ENCODE results near the gene HTRA1.

Gene HTRA1

DNA sequence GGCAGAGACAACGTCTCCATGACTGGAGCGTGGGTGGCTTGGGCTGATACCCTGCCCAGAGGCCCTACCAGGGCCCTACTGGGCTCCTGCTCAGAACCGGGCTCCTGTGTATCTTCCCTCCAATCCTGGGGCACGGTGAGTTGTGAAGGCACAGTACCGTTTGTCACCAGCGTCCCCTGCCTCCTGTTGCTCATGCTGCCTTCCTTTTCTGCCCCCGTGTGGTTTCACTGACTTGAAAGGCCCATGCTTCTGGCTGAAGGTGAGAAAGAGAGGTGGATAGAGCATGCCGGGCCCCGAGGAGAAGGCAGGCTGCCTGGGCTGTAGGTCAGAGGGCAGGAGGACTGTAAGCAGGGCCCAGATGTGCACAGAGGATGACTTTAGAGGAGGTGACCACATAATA lies 90.1 kb downstream of the HTRA1 start:
- no peak overlapping the region for H3K4me3 ChIP-seq (ENCODE audit: low read length in 2 of 2)

DNA sequence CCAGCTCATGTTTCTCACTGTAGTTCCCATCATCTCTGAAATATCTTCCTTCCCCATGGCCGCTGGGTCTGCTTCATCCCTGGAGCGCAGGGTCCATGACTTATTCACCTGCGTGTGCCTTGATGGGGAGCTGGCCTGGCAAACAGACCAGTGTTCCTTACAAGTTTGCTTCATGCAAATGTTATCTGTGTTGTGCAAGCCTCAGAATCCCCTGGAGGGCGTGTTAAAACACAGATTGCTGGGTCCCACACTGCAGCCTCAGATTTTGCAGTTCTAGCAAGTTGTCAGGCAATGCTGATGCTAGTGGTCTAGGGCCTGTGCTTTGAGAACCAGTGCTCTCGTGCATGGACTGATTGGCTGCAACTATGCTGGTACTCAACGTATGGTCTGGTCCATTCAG lies 92.0 kb downstream of the HTRA1 start:
- no peak overlapping the region for H3K4ac ChIP-seq (ENCODE audit: low read length)
- H2BK5ac ChIP-seq (ENCODE audit: low read length), result no peak overlapping the region
- H3K36me3 ChIP-seq (replicated peaks in 1 of 2; ENCODE audit: control insufficient read depth in 2 of 2, insufficient read depth in 2 of 2, low read length in 2 of 2), result no peaks in the 10 kb centered on the region
- peaks cover 0 to 14% (median 0%) of the 10 kb centered on the region in 3 experiments for H3K27me3 ChIP-seq (ENCODE audit: control insufficient read depth in 3 of 3, insufficient read depth in 3 of 3, low read depth in 1 of 3, low read length in 3 of 3)
- H2AK5ac ChIP-seq (ENCODE audit: low read depth, low read length), result no peak overlapping the region
- H3K4me1 ChIP-seq (ENCODE audit: control insufficient read depth in 2 of 2, insufficient read depth in 1 of 2, low read depth in 1 of 2, low read length in 2 of 2), result peaks cover 0 to 3% of the 10 kb centered on the region in 2 donors
- no peak overlapping the region for H3K27ac ChIP-seq (replicated peaks; ENCODE audit: low read length)
- H2AFZ ChIP-seq (ENCODE audit: low read length), result no peak overlapping the region
- H3K4me3 ChIP-seq (ENCODE audit: low read length in 2 of 2), result no peak overlapping the region
- H4K91ac ChIP-seq (ENCODE audit: low read depth, low read length, poor library complexity), result no peak overlapping the region
- H2BK12ac ChIP-seq (ENCODE audit: low read length), result no peak overlapping the region
- no peaks in the 10 kb centered on the region for H3K79me1 ChIP-seq (ENCODE audit: low read depth, low read length)
- H4K8ac ChIP-seq (ENCODE audit: low read depth, low read length), result no peak overlapping the region
- H2BK15ac ChIP-seq (ENCODE audit: low read length), result no peak overlapping the region
- DNase-seq (ENCODE audit: low spot score), result no peak
- no peak overlapping the region for H3K14ac ChIP-seq (ENCODE audit: low read length)
- no peak overlapping the region for H3K9ac ChIP-seq (ENCODE audit: low read depth, low read length, poor library complexity)
- no CpG with 5 or more reads among the region's 6 CpGs for WGBS, 2 donors (ENCODE audit: extremely low coverage in 2 of 2, insufficient read length in 2 of 2, insufficient replicate concordance in 1 of 2)
- H3K23ac ChIP-seq (ENCODE audit: low read depth, low read length, poor library complexity), result no peak overlapping the region
- H2BK120ac ChIP-seq (ENCODE audit: low read depth, low read length), result no peak overlapping the region
- no peaks in the 10 kb centered on the region for H3K9me3 ChIP-seq (replicated peaks in 1 of 2; ENCODE audit: control insufficient read depth in 2 of 2, insufficient read depth in 1 of 2, low read depth in 1 of 2, low read length in 2 of 2)
- no peak overlapping the region for H3K18ac ChIP-seq (ENCODE audit: low read length)
- H3K4me2 ChIP-seq (ENCODE audit: insufficient read depth, low read length, poor library complexity, severe bottlenecking), result no peak overlapping the region

More for the DNA sequence above, 90.1 kb downstream of the HTRA1 start:
- Histone ChIP-seq H2BK15ac (ENCODE audit: low read length) (peak overlapping the region; percentile 39), H3K9me3 (replicated peaks in 1 of 2; ENCODE audit: control insufficient read depth in 2 of 2, insufficient read depth in 1 of 2, low read depth in 1 of 2, low read length in 2 of 2) (no peaks in the 10 kb centered on the region), H3K14ac (ENCODE audit: low read length) (no peak overlapping the region), H3K36me3 (replicated peaks in 1 of 2; ENCODE audit: control insufficient read depth in 2 of 2, insufficient read depth in 2 of 2, low read length in 2 of 2) (no peaks in the 10 kb centered on the region), H2BK12ac (ENCODE audit: low read length) (no peak overlapping the region), H3K4me2 (ENCODE audit: insufficient read depth, low read length, poor library complexity, severe bottlenecking) (no peak overlapping the region), H3K27me3 (ENCODE audit: control insufficient read depth in 3 of 3, insufficient read depth in 3 of 3, low read depth in 1 of 3, low read length in 3 of 3) (peaks cover 0 to 12% (median 0%) of the 10 kb centered on the region in 3 experiments), H3K18ac (ENCODE audit: low read length) (no peak overlapping the region), H2BK5ac (ENCODE audit: low read length) (no peak overlapping the region), H3K9ac (ENCODE audit: low read depth, low read length, poor library complexity) (no peak overlapping the region), H3K27ac (replicated peaks; ENCODE audit: low read length) (no peak overlapping the region), H3K23ac (ENCODE audit: low read depth, low read length, poor library complexity) (no peak overlapping the region), H2AFZ (ENCODE audit: low read length) (peak overlapping the region; percentile 9), H4K91ac (ENCODE audit: low read depth, low read length, poor library complexity) (no peak overlapping the region), H3K4me1 (ENCODE audit: control insufficient read depth in 2 of 2, insufficient read depth in 1 of 2, low read depth in 1 of 2, low read length in 2 of 2) (no peaks in the 10 kb centered on the region), H2AK5ac (ENCODE audit: low read depth, low read length) (peak overlapping the region; percentile 40), H2BK120ac (ENCODE audit: low read depth, low read length) (peak overlapping the region; percentile 35), H4K8ac (ENCODE audit: low read depth, low read length) (no peak overlapping the region), H3K79me1 (ENCODE audit: low read depth, low read length) (no peaks in the 10 kb centered on the region), H3K4ac (ENCODE audit: low read length) (no peak overlapping the region)
- no CpG with 5 or more reads among the region's 9 CpGs for WGBS, 2 donors (ENCODE audit: extremely low coverage in 2 of 2, insufficient read length in 2 of 2, insufficient replicate concordance in 1 of 2)
- DNase-seq (ENCODE audit: low spot score), result no peak

DNA sequence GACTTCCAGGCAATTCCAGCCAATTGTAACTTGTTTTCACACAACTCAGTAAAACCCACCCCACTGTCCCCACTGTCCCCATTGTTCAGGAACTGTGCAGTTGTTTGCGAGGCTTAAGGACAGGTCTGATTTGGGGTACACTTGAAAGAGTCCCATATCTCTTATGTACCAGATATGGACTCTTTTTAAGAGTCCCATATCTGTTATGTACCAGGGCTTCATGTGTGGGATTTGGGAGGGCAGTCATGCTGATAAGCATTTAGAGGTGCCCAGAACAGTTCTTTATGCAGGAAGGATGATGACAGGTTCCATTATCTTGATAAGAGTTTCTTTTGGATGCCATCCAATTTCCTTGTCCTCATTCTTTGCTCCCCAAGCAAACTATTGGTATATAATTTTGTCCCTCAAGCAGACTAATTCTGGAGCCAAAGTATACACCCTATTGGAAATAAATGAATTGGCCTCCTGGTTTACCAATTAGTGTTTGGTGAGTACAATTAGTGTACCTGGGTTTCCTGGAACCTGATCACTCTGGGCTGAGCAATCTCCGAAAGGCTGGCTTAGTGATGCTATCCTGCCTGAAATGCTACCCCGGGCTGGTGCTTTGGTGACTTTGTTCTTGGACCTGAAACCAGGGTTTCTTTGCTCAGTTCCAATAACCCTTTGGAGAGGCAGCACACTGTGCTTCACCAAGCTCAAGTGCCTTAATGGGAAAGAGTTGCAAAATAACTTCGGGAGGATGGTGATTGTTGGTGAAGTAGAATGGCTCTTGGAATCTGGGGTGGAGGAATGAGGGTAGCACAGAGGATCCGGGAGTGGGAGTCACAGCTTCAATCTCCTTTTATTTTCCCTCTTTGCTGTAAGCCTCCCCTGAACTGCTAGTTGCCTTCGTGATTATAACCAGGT lies 93.0 kb downstream of the HTRA1 start:
- Histone ChIP-seq H3K14ac (ENCODE audit: low read length) (no peak overlapping the region), H3K27ac (replicated peaks; ENCODE audit: low read length) (no peak overlapping the region), H2BK15ac (ENCODE audit: low read length) (no peak overlapping the region), H3K18ac (ENCODE audit: low read length) (no peak overlapping the region), H2BK5ac (ENCODE audit: low read length) (no peak overlapping the region), H3K4me3 (ENCODE audit: low read length in 2 of 2) (no peak overlapping the region), H3K9ac (ENCODE audit: low read depth, low read length, poor library complexity) (no peak overlapping the region), H3K36me3 (replicated peaks in 1 of 2; ENCODE audit: control insufficient read depth in 2 of 2, insufficient read depth in 2 of 2, low read length in 2 of 2) (no peaks in the 10 kb centered on the region), H2AK5ac (ENCODE audit: low read depth, low read length) (no peak overlapping the region), H3K4me1 (ENCODE audit: control insufficient read depth in 2 of 2, insufficient read depth in 1 of 2, low read depth in 1 of 2, low read length in 2 of 2) (peaks cover 0 to 3% of the 10 kb centered on the region in 2 donors), H3K4ac (ENCODE audit: low read length) (no peak overlapping the region), H3K79me1 (ENCODE audit: low read depth, low read length) (no peaks in the 10 kb centered on the region), H3K23ac (ENCODE audit: low read depth, low read length, poor library complexity) (no peak overlapping the region), H2BK120ac (ENCODE audit: low read depth, low read length) (no peak overlapping the region), H2AFZ (ENCODE audit: low read length) (no peak overlapping the region), H4K91ac (ENCODE audit: low read depth, low read length, poor library complexity) (no peak overlapping the region), H2BK12ac (ENCODE audit: low read length) (no peak overlapping the region), H3K27me3 (ENCODE audit: control insufficient read depth in 3 of 3, insufficient read depth in 3 of 3, low read depth in 1 of 3, low read length in 3 of 3) (peaks cover 0 to 15% (median 0%) of the 10 kb centered on the region in 3 experiments), H3K9me3 (replicated peaks in 1 of 2; ENCODE audit: control insufficient read depth in 2 of 2, insufficient read depth in 1 of 2, low read depth in 1 of 2, low read length in 2 of 2) (no peaks in the 10 kb centered on the region), H4K8ac (ENCODE audit: low read depth, low read length) (no peak overlapping the region), H3K4me2 (ENCODE audit: insufficient read depth, low read length, poor library complexity, severe bottlenecking) (no peak overlapping the region)
- no CpG with 5 or more reads among the region's 6 CpGs for WGBS, 2 donors (ENCODE audit: extremely low coverage in 2 of 2, insufficient read length in 2 of 2, insufficient replicate concordance in 1 of 2)
- no peak for DNase-seq (ENCODE audit: low spot score)

GRCh38 chr10:122555442-122555841 lies 94.1 kb downstream of the HTRA1 start:
- peaks cover 0 to 3% of the 10 kb centered on the region in 2 donors for H3K4me1 ChIP-seq (ENCODE audit: control insufficient read depth in 2 of 2, insufficient read depth in 1 of 2, low read depth in 1 of 2, low read length in 2 of 2)
- H3K4ac ChIP-seq (ENCODE audit: low read length), result no peak overlapping the region
- no peak overlapping the region for H3K4me3 ChIP-seq (ENCODE audit: low read length in 2 of 2)
- H3K27ac ChIP-seq (replicated peaks; ENCODE audit: low read length), result no peak overlapping the region
- H2AFZ ChIP-seq (ENCODE audit: low read length), result no peak overlapping the region
- H2BK120ac ChIP-seq (ENCODE audit: low read depth, low read length), result no peak overlapping the region
- no peak overlapping the region for H2BK5ac ChIP-seq (ENCODE audit: low read length)
- H3K9ac ChIP-seq (ENCODE audit: low read depth, low read length, poor library complexity), result no peak overlapping the region
- no peak overlapping the region for H3K14ac ChIP-seq (ENCODE audit: low read length)
- H3K36me3 ChIP-seq (replicated peaks in 1 of 2; ENCODE audit: control insufficient read depth in 2 of 2, insufficient read depth in 2 of 2, low read length in 2 of 2), result no peaks in the 10 kb centered on the region
- H3K23ac ChIP-seq (ENCODE audit: low read depth, low read length, poor library complexity), result no peak overlapping the region
- no peak overlapping the region for H4K91ac ChIP-seq (ENCODE audit: low read depth, low read length, poor library complexity)
- no peaks in the 10 kb centered on the region for H3K9me3 ChIP-seq (replicated peaks in 1 of 2; ENCODE audit: control insufficient read depth in 2 of 2, insufficient read depth in 1 of 2, low read depth in 1 of 2, low read length in 2 of 2)
- no peak overlapping the region for H2AK5ac ChIP-seq (ENCODE audit: low read depth, low read length)
- peaks cover 0 to 21% (median 0%) of the 10 kb centered on the region in 3 experiments for H3K27me3 ChIP-seq (ENCODE audit: control insufficient read depth in 3 of 3, insufficient read depth in 3 of 3, low read depth in 1 of 3, low read length in 3 of 3)
- no peak overlapping the region for H4K8ac ChIP-seq (ENCODE audit: low read depth, low read length)
- H3K18ac ChIP-seq (ENCODE audit: low read length), result no peak overlapping the region
- whole genome bisulfite sequencing, 2 donors (ENCODE audit: extremely low coverage in 2 of 2, insufficient read length in 2 of 2, insufficient replicate concordance in 1 of 2), result no CpG with 5 or more reads among the region's 3 CpGs
- no peak overlapping the region for H2BK12ac ChIP-seq (ENCODE audit: low read length)
- no peaks in the 10 kb centered on the region for H3K79me1 ChIP-seq (ENCODE audit: low read depth, low read length)
- no peak overlapping the region for H3K4me2 ChIP-seq (ENCODE audit: insufficient read depth, low read length, poor library complexity, severe bottlenecking)
- no peak overlapping the region for H2BK15ac ChIP-seq (ENCODE audit: low read length)
- no peak for DNase-seq (ENCODE audit: low spot score)
